GM12878 (cell line): ENCODE results near the gene RBBP4. TPM values are rescaled to one million over a fixed set of nuclear protein-coding genes. Genes with fewer than 3 reads are reported as not detected.

Experiments used
- FOS ChIP-seq: IDR thresholded peaks from 3 replicates; pipeline ENCODE4 v1.6.1; 2011; ENCODE audit warnings: borderline replicate concordance; ENCODE audit not compliant: insufficient read length; ENCODE audit errors: extremely low read depth
- HCFC1 ChIP-seq: fragments of 150-350 bp; IDR thresholded peaks from 2 replicates; pipeline ENCODE4 v1.6.1; 2014; ENCODE audit warnings: low read length
- KLF5 ChIP-seq: fragments of 450-650 bp; IDR thresholded peaks from 2 replicates; pipeline ENCODE4 v1.6.1; 2014; ENCODE audit warnings: mild to moderate bottlenecking; ENCODE audit not compliant: partially characterized antibody
- NBN ChIP-seq: fragments of 450-650 bp; IDR thresholded peaks from 2 replicates; pipeline ENCODE4 v1.6.1; 2016
- SIN3A ChIP-seq: IDR thresholded peaks from 2 replicates; pipeline ENCODE4 v1.6.1; 2012; ENCODE audit warnings: low read depth, low read length, improper control_type of control experiment
- ZNF24 ChIP-seq: fragments of 450-650 bp; IDR thresholded peaks from 2 replicates; pipeline ENCODE4 v1.6.1; 2017; ENCODE audit warnings: antibody characterized with exemption, mild to moderate bottlenecking
- polyA plus RNA-seq, 11 experiments: library from polyadenylated mRNA; depleted of rRNA in 4 of 11; unstranded in 6 of 11; stranded (reverse) in 5 of 11; fragments of >200 nt; fragmentation: Nextera tagmentation in 4 of 11; fragmentation: Illumina TruSeq in 1 of 11; extraction: Ambion mirVana in 4 of 11; extraction: Trizol in 1 of 11; gene quantifications; 1 replicate in 1 of 11; 2 replicates in 10 of 11; pipeline versions ENCODE4 v1.2.1 to v1.2.3, GENCODE V29; 2011 to 2016; ENCODE audit warnings: inconsistent platforms in 2 of 11, missing spikeins in 2 of 11, low read depth in 1 of 11
- total RNA-seq, 4 experiments: library from RNA; depleted of rRNA in 3 of 4; stranded (reverse); fragments of >200 nt in 3 of 4; fragmentation: Illumina TruSeq in 1 of 4; extraction: Trizol in 1 of 4; gene quantifications; 2 replicates each; pipeline versions ENCODE4 v1.2.1 to v1.2.3, GENCODE V29; 2013 to 2021
- TF ChIP-seq, protein P1 (sequence below): fragments of 450-650 bp; IDR thresholded peaks from 2 replicates; pipeline ENCODE4 v1.6.1; 2017; ENCODE audit warnings: mild to moderate bottlenecking, low read depth, inconsistent platforms; ENCODE audit not compliant: poor library complexity, severe bottlenecking
- TF ChIP-seq, protein P2 (sequence below): IDR thresholded peaks from 2 replicates; pipeline ENCODE4 v1.6.1; 2011; ENCODE audit warnings: mild to moderate bottlenecking, low read depth, low read length, moderate library complexity; ENCODE audit not compliant: insufficient replicate concordance
- TF ChIP-seq, protein P3 (sequence below): IDR thresholded peaks from 2 replicates; pipeline ENCODE4 v1.6.1; 2011; ENCODE audit warnings: borderline replicate concordance, low read depth, mild to moderate bottlenecking, moderate library complexity, low read length; ENCODE audit not compliant: insufficient read depth, poor library complexity, severe bottlenecking
- TF ChIP-seq, protein P4 (sequence below): fragments of 450-650 bp; IDR thresholded peaks from 2 replicates; pipeline ENCODE4 v1.6.1; 2017; ENCODE audit warnings: low read depth, mild to moderate bottlenecking, moderate library complexity
- TF ChIP-seq, protein P5 (sequence below): fragments of 450-650 bp; IDR thresholded peaks from 2 replicates; pipeline ENCODE4 v1.6.1; 2017; ENCODE audit warnings: mild to moderate bottlenecking
- TF ChIP-seq, protein P6 (sequence below): fragments of 450-650 bp; IDR thresholded peaks from 2 replicates; pipeline ENCODE4 v1.6.1; 2016; ENCODE audit warnings: mild to moderate bottlenecking, moderate library complexity, borderline replicate concordance

The RBBP4 gene
- total and polyA plus RNA-seq, 10 of the 15 experiments (the other 5 are each of a cell fraction or from before 2014, with no cell fraction given): 120 to 357 (median 231) TPM

DNA sequence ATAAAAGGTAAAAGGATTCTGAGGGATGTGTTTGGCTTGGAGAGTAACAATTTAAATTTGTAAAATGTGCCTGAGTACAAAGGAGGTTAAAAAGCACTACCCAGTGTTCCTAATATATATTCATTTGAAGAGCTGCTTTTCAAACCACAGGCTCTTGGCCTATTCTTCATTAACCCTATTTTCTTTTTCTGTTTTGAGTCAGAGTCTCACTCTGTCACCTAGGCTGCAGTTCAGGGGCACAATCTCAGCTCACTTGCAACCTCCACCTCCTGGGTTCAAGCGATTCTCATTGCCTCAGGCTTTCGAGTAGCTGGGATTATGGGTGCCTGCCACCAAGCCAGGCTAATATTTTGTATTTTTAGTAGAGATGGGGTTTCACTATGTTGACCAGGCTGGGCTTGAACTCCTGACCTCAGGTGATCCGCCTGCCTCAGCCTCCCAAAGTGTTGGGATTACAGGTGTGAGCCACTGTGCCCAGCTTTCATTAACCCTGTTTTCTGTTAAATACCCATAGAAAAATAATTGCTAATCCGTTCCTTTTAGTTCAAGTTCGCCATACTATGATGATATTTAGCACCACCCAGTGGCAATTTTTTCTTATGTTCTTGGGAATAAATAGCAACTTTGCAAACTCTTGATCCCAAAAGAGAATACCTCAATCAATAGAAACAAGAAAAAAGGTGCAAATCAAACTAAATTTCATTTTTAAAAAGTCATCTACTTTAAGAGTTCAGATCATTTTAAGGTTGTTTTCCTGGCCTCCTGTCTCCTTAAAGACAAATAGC lies 31.1 kb upstream of the RBBP4 start (continued):
- TF ChIP-seq, protein P1, sequence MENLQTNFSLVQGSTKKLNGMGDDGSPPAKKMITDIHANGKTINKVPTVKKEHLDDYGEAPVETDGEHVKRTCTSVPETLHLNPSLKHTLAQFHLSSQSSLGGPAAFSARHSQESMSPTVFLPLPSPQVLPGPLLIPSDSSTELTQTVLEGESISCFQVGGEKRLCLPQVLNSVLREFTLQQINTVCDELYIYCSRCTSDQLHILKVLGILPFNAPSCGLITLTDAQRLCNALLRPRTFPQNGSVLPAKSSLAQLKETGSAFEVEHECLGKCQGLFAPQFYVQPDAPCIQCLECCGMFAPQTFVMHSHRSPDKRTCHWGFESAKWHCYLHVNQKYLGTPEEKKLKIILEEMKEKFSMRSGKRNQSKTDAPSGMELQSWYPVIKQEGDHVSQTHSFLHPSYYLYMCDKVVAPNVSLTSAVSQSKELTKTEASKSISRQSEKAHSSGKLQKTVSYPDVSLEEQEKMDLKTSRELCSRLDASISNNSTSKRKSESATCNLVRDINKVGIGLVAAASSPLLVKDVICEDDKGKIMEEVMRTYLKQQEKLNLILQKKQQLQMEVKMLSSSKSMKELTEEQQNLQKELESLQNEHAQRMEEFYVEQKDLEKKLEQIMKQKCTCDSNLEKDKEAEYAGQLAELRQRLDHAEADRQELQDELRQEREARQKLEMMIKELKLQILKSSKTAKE: peak; percentile 92
- TF ChIP-seq, protein P2, sequence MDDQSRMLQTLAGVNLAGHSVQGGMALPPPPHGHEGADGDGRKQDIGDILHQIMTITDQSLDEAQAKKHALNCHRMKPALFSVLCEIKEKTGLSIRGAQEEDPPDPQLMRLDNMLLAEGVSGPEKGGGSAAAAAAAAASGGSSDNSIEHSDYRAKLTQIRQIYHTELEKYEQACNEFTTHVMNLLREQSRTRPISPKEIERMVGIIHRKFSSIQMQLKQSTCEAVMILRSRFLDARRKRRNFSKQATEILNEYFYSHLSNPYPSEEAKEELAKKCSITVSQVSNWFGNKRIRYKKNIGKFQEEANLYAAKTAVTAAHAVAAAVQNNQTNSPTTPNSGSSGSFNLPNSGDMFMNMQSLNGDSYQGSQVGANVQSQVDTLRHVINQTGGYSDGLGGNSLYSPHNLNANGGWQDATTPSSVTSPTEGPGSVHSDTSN: no peak
- TF ChIP-seq SIN3A (no peak), ZNF24 (peak; percentile 62; the same call in 1 of the 2 replicates), HCFC1 (no peak), NBN (0 out of 2 replicates have a peak, but pooled peaks have one; percentile 63), FOS (no peak), KLF5 (no peak)
- TF ChIP-seq, protein P3, sequence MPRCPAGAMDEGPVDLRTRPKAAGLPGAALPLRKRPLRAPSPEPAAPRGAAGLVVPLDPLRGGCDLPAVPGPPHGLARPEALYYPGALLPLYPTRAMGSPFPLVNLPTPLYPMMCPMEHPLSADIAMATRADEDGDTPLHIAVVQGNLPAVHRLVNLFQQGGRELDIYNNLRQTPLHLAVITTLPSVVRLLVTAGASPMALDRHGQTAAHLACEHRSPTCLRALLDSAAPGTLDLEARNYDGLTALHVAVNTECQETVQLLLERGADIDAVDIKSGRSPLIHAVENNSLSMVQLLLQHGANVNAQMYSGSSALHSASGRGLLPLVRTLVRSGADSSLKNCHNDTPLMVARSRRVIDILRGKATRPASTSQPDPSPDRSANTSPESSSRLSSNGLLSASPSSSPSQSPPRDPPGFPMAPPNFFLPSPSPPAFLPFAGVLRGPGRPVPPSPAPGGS: no peak
- TF ChIP-seq, protein P4, sequence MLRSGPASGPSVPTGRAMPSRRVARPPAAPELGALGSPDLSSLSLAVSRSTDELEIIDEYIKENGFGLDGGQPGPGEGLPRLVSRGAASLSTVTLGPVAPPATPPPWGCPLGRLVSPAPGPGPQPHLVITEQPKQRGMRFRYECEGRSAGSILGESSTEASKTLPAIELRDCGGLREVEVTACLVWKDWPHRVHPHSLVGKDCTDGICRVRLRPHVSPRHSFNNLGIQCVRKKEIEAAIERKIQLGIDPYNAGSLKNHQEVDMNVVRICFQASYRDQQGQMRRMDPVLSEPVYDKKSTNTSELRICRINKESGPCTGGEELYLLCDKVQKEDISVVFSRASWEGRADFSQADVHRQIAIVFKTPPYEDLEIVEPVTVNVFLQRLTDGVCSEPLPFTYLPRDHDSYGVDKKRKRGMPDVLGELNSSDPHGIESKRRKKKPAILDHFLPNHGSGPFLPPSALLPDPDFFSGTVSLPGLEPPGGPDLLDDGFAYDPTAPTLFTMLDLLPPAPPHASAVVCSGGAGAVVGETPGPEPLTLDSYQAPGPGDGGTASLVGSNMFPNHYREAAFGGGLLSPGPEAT: peak; percentile 31; the same call in 1 of the 2 replicates
- TF ChIP-seq, protein P5, sequence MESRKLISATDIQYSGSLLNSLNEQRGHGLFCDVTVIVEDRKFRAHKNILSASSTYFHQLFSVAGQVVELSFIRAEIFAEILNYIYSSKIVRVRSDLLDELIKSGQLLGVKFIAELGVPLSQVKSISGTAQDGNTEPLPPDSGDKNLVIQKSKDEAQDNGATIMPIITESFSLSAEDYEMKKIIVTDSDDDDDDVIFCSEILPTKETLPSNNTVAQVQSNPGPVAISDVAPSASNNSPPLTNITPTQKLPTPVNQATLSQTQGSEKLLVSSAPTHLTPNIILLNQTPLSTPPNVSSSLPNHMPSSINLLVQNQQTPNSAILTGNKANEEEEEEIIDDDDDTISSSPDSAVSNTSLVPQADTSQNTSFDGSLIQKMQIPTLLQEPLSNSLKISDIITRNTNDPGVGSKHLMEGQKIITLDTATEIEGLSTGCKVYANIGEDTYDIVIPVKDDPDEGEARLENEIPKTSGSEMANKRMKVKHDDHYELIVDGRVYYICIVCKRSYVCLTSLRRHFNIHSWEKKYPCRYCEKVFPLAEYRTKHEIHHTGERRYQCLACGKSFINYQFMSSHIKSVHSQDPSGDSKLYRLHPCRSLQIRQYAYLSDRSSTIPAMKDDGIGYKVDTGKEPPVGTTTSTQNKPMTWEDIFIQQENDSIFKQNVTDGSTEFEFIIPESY: no peak
- TF ChIP-seq, protein P6, sequence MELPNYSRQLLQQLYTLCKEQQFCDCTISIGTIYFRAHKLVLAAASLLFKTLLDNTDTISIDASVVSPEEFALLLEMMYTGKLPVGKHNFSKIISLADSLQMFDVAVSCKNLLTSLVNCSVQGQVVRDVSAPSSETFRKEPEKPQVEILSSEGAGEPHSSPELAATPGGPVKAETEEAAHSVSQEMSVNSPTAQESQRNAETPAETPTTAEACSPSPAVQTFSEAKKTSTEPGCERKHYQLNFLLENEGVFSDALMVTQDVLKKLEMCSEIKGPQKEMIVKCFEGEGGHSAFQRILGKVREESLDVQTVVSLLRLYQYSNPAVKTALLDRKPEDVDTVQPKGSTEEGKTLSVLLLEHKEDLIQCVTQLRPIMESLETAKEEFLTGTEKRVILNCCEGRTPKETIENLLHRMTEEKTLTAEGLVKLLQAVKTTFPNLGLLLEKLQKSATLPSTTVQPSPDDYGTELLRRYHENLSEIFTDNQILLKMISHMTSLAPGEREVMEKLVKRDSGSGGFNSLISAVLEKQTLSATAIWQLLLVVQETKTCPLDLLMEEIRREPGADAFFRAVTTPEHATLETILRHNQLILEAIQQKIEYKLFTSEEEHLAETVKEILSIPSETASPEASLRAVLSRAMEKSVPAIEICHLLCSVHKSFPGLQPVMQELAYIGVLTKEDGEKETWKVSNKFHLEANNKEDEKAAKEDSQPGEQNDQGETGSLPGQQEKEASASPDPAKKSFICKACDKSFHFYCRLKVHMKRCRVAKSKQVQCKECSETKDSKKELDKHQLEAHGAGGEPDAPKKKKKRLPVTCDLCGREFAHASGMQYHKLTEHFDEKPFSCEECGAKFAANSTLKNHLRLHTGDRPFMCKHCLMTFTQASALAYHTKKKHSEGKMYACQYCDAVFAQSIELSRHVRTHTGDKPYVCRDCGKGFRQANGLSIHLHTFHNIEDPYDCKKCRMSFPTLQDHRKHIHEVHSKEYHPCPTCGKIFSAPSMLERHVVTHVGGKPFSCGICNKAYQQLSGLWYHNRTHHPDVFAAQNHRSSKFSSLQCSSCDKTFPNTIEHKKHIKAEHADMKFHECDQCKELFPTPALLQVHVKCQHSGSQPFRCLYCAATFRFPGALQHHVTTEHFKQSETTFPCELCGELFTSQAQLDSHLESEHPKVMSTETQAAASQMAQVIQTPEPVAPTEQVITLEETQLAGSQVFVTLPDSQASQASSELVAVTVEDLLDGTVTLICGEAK: no peak
